GM19238 (cell line): ENCODE results near the gene ZNF789.

Experiments used
- DNase-seq: peaks from one replicate; pipeline ENCODE4 v3.0.0; 2011; ENCODE audit warnings: low spot score; ENCODE audit not compliant: insufficient read length

The ZNF789 gene

GRCh38 chr7:99504281-99504602, 31.6 kb downstream of the ZNF789 start:
- no peak for DNase-seq

- DNase-seq, result peak; percentile 93
Measured at GRCh38 chr7:99504603-99505323, 32.1 kb downstream of the ZNF789 start, which contains the start of gene ZKSCAN5. TSS of gene ZKSCAN5 (plus strand) at chr7:99504662. CDS start at chr7:99506045, 1,383 bp downstream.

DNA sequence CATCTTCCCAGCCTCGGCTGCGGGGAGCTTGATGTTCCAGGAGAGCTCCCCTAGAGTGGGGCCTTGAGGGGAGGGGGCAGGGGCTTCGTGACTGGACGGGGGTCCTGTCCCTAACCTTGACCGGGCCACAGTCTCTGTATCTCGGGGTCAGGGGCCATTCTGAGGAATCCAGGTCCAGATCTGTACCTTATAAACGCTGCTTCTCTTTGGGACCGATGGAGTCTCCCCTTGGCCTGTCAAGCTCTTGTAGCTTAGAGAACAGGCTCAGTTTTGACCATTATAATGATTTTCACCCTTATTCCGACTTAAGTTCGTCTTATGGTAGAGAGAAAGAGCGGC, 32.6 kb downstream of the ZNF789 start:
- no peak for DNase-seq

DNA sequence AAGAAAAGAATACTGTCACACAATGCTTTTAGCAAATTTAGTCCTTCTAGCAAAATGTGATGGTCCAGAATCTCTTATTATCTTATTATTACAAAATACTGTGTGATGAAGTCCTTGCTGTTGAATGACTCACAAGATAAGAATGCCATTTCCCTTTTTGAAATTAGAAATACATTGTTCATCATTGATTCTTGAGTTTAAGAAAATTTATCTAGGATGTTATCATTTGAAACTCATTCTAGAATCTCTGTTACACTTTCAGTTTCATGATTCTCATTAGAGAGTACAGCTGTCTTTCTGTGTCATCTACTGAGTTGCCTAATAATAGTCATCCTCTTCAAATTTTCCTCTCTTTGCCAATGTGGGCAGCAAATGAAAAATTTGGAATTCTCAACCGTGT, 41.4 kb downstream of the ZNF789 start:
- no peak for DNase-seq

- DNase-seq, result no peak
Measured at GRCh38 chr7:99521399-99521798, 48.7 kb downstream of the ZNF789 start.

GRCh38 chr7:99525713-99526440, 53.2 kb downstream of the ZNF789 start:
- no peak for DNase-seq

DNA sequence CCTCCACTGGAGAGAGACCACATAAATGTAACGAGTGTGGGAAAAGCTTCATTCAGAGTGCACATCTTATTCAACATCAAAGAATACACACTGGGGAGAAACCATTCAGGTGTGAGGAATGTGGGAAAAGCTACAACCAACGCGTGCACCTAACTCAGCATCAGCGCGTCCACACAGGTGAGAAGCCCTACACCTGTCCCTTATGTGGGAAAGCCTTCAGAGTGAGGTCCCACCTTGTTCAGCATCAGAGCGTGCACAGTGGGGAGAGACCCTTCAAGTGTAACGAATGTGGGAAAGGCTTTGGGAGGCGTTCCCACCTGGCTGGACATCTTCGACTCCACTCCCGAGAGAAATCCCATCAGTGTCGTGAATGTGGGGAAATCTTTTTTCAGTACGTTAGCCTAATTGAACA, 58.7 kb downstream of the ZNF789 start:
- DNase-seq, result no peak

- DNase-seq, result no peak
Measured at GRCh38 chr7:99535667-99536066, 63.0 kb downstream of the ZNF789 start.
